ENCODE results near the gene METTL15. TPM values are rescaled to one million over a fixed set of nuclear protein-coding genes. Genes with fewer than 3 reads are reported as not detected.

METTL15 gene
- total RNA-seq, 1 experiment from 2014 or later = 9.1 TPM

DNA sequence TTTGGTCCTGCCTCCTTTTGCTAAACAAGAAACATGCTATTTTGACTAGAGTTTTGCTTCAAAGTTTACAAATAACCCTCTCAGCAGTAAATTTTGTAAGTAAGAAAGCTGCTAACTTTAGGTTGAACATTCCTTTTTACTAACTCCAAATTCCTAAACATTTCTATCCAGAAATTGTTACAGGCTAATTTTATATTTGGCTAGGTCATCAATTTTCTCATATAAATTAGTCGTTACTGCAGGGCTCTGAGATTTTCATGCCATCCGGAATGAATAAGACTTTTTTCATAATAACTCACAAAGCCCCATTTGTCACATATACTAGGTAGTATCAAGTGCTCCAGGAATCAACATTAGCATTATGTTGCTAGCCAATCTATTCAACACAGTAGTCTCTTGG, 143.1 kb downstream of the METTL15 start:
- no peak for DNase-seq
- H3K4me3 Mint-ChIP-seq = no peak overlapping the region
- Histone ChIP-seq H4K20me1 (ENCODE audit: control insufficient read depth, insufficient read depth, insufficient read length) (no peaks in the 10 kb centered on the region), H2AK5ac (ENCODE audit: insufficient read length, low read length) (no peak overlapping the region), H3K27ac (ENCODE audit: insufficient read length, low read depth, low read length) (no peak overlapping the region), H4K5ac (ENCODE audit: insufficient read length, low read depth, low read length) (no peak overlapping the region), H2AFZ (ENCODE audit: low read length) (no peak overlapping the region), H4K8ac (replicated peaks; ENCODE audit: insufficient read length, low read depth, low read length) (no peak overlapping the region), H3K79me1 (ENCODE audit: insufficient read depth, low read depth, low read length, poor library complexity, severe bottlenecking) (no peaks in the 10 kb centered on the region), H2BK5ac (ENCODE audit: insufficient read length, low read length) (no peak overlapping the region), H3K9ac (ENCODE audit: extremely low read depth, insufficient read length, low read length) (no peak overlapping the region), H2BK120ac (ENCODE audit: low read depth, low read length, poor library complexity, severe bottlenecking) (no peak overlapping the region), H3K79me2 (ENCODE audit: insufficient read depth, low read length) (no peaks in the 10 kb centered on the region), H3K4ac (ENCODE audit: low read depth, low read length) (no peak overlapping the region), H4K91ac (ENCODE audit: insufficient read length, low read depth, low read length) (no peak overlapping the region), H2BK12ac (ENCODE audit: insufficient read length, low read depth, low read length) (no peak overlapping the region), H3K23ac (ENCODE audit: insufficient read length, low read depth, low read length) (no peak overlapping the region), H3K4me2 (ENCODE audit: insufficient read depth, insufficient read length, low read length) (no peak overlapping the region), H3K4me1 (ENCODE audit: insufficient read depth, low read length) (no peaks in the 10 kb centered on the region), H3K14ac (ENCODE audit: insufficient read depth, low read length) (no peak overlapping the region), H3K27me3 (ENCODE audit: insufficient read depth, low read length) (no peaks in the 10 kb centered on the region), H2BK20ac (ENCODE audit: low read depth, low read length, poor library complexity, severe bottlenecking) (no peak overlapping the region), H3T11ph (ENCODE audit: low read length) (no peak overlapping the region), H3K23me2 (ENCODE audit: insufficient read length, low read depth, low read length, poor library complexity, severe bottlenecking) (no peaks in the 10 kb centered on the region), H3K18ac (ENCODE audit: insufficient read length, low read depth, low read length) (no peak overlapping the region), H2BK15ac (ENCODE audit: low read depth, low read length) (no peak overlapping the region), H3K56ac (ENCODE audit: insufficient read length, low read depth, low read length) (no peak overlapping the region), H3K9me3 (ENCODE audit: control insufficient read depth, low read depth, low read length) (no peaks in the 10 kb centered on the region)
- H3K9me3 Mint-ChIP-seq = peaks cover 8 to 15% of the 10 kb centered on the region in 2 experiments; a peak in 4 of 5 replicates
- no peak overlapping the region for H3K27ac Mint-ChIP-seq
- no CpG with 5 or more reads among the region's 2 CpGs for WGBS (ENCODE audit: extremely low coverage, insufficient read length, low lambda C conversion rate)
- no peaks in the 10 kb centered on the region for H3K4me1 Mint-ChIP-seq
- peaks cover 2 to 14% (median 7%) of the 10 kb centered on the region in 3 experiments for H3K36me3 Mint-ChIP-seq (ENCODE audit: insufficient read depth in 1 of 3, low read depth in 3 of 3)
- TF ChIP-seq, protein P1, sequence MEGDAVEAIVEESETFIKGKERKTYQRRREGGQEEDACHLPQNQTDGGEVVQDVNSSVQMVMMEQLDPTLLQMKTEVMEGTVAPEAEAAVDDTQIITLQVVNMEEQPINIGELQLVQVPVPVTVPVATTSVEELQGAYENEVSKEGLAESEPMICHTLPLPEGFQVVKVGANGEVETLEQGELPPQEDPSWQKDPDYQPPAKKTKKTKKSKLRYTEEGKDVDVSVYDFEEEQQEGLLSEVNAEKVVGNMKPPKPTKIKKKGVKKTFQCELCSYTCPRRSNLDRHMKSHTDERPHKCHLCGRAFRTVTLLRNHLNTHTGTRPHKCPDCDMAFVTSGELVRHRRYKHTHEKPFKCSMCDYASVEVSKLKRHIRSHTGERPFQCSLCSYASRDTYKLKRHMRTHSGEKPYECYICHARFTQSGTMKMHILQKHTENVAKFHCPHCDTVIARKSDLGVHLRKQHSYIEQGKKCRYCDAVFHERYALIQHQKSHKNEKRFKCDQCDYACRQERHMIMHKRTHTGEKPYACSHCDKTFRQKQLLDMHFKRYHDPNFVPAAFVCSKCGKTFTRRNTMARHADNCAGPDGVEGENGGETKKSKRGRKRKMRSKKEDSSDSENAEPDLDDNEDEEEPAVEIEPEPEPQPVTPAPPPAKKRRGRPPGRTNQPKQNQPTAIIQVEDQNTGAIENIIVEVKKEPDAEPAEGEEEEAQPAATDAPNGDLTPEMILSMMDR (conservative IDR thresholded peaks at IDR 0.05) = no peak
- H3K27me3 Mint-ChIP-seq (ENCODE audit: low read depth) = no peaks in the 10 kb centered on the region
